Stimulated activated naive CD8-positive, alpha-beta T cell treated with anti-CD3 and anti-CD28 coated beads, Interleukin-15, amount 100 ng/mL, for 72 hours (primary cell): ENCODE results near the gene MRPS33.
"Not testable (repeated sequence)": the region's sequence is repeated elsewhere in the genome, so short reads cannot be mapped to it uniquely, and the experiment has no call there.

Experiments
- ATAC-seq: fragments of 150-1000 bp; cut with Tn5 transposase; 2 replicates; pipeline ENCODE4 v1.10.0; 2021; ENCODE audit warnings: mild to moderate bottlenecking, moderate library complexity
- DNase-seq, 2 donors: peaks; one replicate each; pipeline ENCODE4 v3.0.0; 2021 to 2022
- H3K27ac Mint-ChIP-seq, 2 donors: one replicate each; pipeline ENCODE4 v1.8.0; 2022; ENCODE audit warnings: mild to moderate bottlenecking in 2 of 2, mixed read lengths in 2 of 2, moderate library complexity in 2 of 2
- H3K27me3 Mint-ChIP-seq: one replicate; pipeline ENCODE4 v1.8.0; 2022; ENCODE audit warnings: mixed read lengths
- H3K4me1 Mint-ChIP-seq: one replicate; pipeline ENCODE4 v1.8.0; 2022; ENCODE audit warnings: mild to moderate bottlenecking, mixed read lengths
- H3K4me3 Mint-ChIP-seq, 2 donors: one replicate each; pipeline ENCODE4 v1.8.0; 2022; ENCODE audit warnings: mild to moderate bottlenecking in 2 of 2, mixed read lengths in 2 of 2, moderate library complexity in 1 of 2
- H3K9me3 Mint-ChIP-seq, 2 donors: one replicate each; pipeline ENCODE4 v1.8.0; 2022; ENCODE audit warnings: mixed read lengths in 2 of 2

MRPS33 gene

DNA sequence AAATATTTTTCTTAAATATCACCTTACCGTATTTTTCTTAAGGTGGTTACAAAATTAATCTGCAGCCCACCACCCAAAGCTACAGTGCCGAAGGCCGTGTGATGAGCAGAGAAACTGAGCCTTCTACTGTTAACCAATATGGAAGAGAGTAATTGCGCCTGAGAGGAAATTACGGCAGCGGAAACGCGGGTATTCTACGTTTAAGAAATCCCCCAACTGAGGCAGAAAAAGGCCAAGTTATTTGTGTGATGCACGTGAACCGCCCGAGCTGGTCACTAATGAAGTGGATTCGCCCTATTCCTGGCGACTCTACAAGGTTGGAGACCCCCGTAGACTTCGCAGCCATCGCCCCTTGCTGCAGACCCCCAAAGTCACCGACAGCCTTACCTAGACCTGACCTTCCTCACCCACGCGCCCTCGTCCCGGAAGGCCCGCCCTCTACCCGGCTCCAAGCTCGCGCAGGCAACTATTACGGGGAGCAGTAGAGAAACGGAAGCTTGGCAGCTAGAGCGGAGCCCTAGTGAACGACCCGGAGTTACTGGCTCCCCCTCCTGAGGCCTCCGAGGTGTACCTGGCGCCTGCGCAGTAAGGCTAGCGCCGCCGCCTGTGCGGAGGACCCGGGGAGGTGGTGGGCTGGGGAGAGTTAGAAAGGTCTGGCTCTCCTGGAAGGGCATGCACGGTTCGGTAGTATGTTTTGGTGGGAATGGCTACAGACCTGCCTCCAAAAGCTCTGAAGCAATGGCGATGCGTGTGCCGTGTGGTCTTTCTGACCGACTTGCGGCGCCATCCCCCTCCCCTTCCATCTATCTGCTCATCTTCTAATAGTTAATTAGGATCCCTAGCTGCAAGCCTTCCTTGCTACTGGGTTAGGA, at the start of gene MRPS33:
Gene MRPS33 (minus strand): TSS at position 429 of the 872 bp plus-strand sequence. CDS start 4,319 bp downstream, outside the sequence.
- Mint-ChIP-seq H3K27ac (peak within 1 kb of the TSS; percentile 98 to 99), H3K4me3 (peak within 1 kb of the TSS; percentile 90), H3K4me1 (peaks cover 37% of the 10 kb centered on the region), H3K27me3 (no peaks in the 10 kb centered on the region), H3K9me3 (peaks cover 0 to 9% of the 10 kb centered on the region in 2 donors)
- peak; percentile 93 to 96 for DNase-seq
- ATAC-seq: peak; percentile 99

DNA sequence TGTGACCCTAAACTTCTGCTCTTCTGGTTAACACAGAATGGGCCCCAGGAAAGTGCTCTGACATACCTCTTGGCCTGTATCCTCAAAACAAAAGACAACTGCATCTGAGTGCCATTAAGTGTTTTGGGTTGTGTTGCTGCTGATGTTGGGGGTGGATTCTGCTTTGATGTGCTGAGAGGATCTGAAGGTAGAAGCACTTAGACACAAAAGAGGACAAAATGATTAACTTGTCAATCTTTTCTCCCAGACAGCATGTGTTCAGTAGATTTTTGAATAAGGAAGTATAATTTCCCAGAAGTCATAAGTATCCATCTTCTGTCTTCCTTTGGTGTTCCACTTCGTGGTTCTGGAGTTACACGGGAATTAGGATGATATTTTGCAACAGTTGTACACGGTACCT, 43.0 kb upstream of the MRPS33 start:
- Mint-ChIP-seq H3K27me3 (no peaks in the 10 kb centered on the region), H3K4me3 (no peak overlapping the region), H3K27ac (no peak overlapping the region), H3K9me3 (peaks cover 0 to 7% of the 10 kb centered on the region in 2 donors), H3K4me1 (peaks cover 13% of the 10 kb centered on the region)
- DNase-seq (no peak), ATAC-seq (no peak)

DNA sequence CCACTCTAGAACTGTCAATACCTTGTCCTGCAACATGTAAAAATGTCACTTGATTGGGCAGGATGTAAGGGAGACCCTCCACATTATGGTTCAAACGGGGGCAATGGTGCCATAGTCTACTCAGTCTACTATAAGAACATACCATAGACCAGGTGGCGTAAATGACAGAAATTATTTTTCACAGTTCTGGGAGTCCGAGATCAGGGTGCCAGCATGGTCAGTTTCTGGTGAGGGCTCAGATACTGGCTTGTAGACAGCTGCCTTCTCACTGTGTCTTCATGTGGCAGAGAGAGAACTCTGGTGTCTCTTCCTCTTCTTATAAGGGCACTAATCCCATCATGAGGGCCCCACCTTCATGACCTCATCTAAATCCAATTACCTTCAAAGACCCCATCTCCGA, 40.4 kb upstream of the MRPS33 start:
- peaks cover 10% of the 10 kb centered on the region for H3K27me3 Mint-ChIP-seq
- H3K4me1 Mint-ChIP-seq: peaks cover 17% of the 10 kb centered on the region
- H3K9me3 Mint-ChIP-seq: peaks cover 0 to 7% of the 10 kb centered on the region in 2 donors
- no peak overlapping the region for H3K27ac Mint-ChIP-seq
- DNase-seq (no peak), ATAC-seq (no peak)
- H3K4me3 Mint-ChIP-seq: no peak overlapping the region

DNA sequence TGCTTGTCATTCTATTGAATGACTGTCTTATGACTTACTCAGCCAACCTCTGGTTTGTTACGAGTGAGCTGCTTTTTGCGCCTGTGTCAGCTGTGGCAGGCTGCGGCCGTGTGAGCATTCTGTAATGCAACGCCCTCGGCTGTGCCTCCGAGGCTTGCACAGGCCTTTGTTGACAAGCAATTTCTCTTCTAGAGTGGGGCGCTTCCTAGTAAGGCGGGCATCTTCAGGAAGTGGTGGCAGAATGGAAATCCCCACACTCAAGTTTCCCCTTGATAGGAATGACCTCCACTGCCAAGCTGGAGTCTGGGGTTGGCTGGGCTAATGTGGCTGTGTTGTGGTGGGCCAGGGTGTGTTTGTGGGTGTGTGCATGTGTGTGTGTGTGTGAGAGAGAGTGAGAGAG, 38.9 kb upstream of the MRPS33 start:
- ATAC-seq: peak; percentile 97
- Mint-ChIP-seq H3K27me3 (peaks cover 24% of the 10 kb centered on the region), H3K4me3 (peak overlapping the region; percentile 44 to 49), H3K4me1 (peaks cover 17% of the 10 kb centered on the region), H3K27ac (peak overlapping the region in 1 of 2 donors; percentile 24), H3K9me3 (peaks cover 0 to 7% of the 10 kb centered on the region in 2 donors)
- peak; percentile 37 to 82 for DNase-seq

DNA sequence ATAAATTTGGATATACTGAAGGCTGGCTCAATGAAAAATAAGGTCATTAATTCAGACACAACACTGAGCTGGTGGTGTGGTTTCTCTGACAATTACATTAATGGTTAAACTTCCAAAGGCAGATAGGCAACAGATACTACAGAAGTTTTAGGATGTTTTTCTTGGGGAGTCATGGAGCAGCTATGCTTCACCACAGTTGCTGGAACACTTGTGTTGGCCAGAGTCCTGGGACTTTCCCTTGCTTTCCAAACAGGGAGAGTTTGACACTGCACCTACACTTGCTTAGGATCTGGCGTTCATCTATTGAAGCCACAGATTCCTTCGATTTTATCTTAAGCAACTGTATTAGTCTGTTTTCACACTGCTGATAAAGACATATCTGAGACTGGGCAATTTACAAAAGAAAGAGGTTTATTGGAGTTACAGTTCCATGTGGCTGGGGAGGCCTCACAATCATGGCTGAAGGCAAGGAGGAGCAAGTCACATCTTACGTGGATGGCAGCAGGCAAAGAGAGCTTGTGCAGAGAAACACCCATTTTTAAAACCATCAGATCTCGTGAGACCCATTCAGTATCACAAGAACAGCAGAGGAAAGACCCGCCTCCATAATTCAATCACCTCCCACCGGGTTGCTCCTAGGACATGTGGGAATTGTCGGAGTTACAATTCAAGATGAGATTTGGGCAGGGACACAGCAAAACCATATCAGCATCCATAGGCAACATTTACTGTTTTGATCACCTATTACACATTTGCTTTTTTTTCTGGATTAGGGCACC, 31.3 kb upstream of the MRPS33 start:
- no peak overlapping the region for H3K4me3 Mint-ChIP-seq
- DNase-seq (no peak), ATAC-seq (no peak)
- peaks cover 46% of the 10 kb centered on the region for H3K27me3 Mint-ChIP-seq
- no peaks in the 10 kb centered on the region for H3K9me3 Mint-ChIP-seq
- H3K27ac Mint-ChIP-seq: no peak overlapping the region
- H3K4me1 Mint-ChIP-seq: no peaks in the 10 kb centered on the region

DNA sequence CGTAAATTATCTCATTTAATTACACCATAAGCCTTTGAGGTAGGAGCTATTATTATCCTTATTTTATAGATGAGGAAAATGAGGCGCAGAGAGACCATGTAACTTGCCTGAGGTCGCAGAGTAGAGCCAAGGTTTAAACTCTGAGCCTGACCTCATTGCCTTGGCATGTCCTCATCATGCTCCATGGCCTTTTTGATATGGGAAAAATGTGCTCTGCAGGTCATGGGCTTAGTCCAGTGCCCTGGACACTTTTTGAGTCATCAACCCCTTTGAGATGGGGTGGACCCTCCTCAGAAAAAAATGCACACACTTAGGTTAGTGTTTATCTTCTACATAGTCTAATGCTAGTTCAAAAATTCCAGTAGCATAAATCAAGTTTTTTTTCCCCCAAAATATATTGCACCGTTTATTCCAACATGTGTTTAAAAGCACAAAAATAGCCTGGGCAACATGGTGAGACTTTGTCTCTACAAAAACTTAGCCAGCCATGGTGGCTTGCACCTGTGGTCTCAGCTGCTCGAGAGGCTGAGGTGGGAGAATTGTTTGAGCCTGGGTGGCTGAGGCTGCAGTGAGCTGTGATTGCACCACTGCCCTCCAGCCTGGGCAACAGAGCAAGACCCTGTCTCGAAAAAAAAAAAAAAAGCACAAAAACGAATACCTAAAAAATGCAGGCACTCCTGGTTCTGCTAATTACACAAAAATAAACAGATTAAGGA, 30.5 kb upstream of the MRPS33 start:
- Mint-ChIP-seq H3K9me3 (no peaks in the 10 kb centered on the region), H3K4me3 (no peak overlapping the region), H3K27ac (no peak overlapping the region), H3K27me3 (peaks cover 40% of the 10 kb centered on the region), H3K4me1 (no peaks in the 10 kb centered on the region)
- DNase-seq (no peak), ATAC-seq (no peak)

DNA sequence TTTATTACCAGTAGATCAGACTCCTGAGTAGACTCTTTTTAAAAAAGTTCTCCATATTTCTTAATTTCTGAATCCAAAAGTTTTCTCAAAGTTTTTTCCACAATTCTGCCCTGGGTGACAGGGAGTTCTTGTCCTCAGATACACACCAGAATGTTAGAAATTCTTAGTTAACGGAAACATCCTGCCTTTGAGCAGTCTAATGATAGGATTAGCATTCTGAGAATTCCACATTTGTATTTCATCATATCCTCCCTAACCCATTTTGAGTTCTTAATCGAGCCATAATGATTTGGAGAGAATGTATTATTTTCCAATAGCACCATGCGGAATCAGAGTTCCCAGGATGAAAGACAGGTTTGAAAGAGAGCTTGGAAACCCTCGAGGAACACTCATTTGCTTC, 28.9 kb upstream of the MRPS33 start:
- Mint-ChIP-seq H3K27me3 (peaks cover 35% of the 10 kb centered on the region), H3K9me3 (no peaks in the 10 kb centered on the region), H3K27ac (no peak overlapping the region), H3K4me1 (no peaks in the 10 kb centered on the region), H3K4me3 (no peak overlapping the region)
- DNase-seq (no peak), ATAC-seq (no peak)

DNA sequence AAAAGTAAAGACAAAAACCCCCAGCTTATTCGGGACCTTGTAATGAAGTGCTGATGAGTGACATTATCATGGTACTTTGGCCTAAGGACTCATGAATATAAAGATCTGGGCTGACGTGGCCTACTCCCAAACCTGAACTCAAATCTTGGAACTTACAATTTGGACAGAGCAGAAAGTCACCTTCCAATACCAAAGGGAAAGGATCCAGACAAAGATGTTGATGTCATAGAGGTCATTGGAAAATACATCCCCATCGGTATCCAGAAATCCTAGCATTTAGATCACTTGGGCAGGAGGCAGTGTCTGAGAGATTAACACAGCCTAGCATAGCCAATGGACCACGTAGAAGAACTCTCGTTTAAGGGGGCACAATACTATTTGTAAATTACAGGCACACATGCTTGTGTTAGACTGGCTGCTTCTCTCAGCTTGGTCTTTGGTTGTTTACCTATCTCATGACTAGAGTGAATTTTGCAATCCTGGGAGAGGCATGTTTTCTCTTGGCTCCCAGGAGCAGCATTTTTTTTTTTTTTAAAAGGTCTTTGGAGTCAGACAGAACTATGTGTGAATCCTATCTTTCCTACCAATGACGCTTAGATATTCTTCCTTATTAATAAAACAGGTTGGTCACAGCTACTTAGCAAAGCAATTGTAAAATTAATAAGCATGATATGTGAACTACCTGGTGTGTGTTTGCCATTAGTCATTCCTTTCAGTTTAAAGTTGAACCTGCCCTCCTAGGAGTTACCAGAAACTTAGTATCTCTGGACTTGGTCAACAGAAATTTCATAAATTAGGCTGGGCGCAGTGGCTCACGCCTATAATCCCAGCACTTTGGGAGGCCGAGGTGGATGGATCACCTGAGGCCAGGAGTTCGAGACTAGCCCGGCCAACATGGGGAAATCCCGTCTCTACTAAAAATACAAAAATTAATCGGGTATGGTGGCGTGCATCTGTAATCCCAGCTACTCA, 27.8 kb upstream of the MRPS33 start:
- H3K27ac Mint-ChIP-seq: no peak overlapping the region

DNA sequence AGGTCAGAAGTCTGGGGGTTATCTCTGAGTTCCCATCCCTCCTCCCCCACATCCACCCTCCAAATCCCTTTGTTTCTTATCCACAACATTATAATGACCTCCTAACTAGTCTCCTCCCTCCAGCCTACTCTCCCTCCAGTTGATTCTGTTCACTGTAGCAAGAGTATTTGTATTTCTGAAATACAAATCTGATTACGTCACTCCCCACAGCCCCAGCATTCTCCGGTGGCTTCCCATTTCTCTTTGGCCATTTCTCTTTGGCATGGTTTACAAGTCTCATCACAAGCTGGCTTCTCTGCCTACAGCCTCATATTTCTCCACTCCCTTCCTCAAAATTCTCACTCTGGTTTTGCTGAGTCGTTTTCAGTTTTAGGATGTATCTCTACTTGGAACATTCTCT, 24.6 kb upstream of the MRPS33 start:
- Mint-ChIP-seq H3K4me1 (no peaks in the 10 kb centered on the region), H3K27me3 (peaks cover 23% of the 10 kb centered on the region), H3K27ac (no peak overlapping the region), H3K9me3 (no peaks in the 10 kb centered on the region), H3K4me3 (no peak overlapping the region)
- DNase-seq (no peak), ATAC-seq (no peak)

More for the DNA sequence above, 27.8 kb upstream of the MRPS33 start:
- peaks cover 28% of the 10 kb centered on the region for H3K27me3 Mint-ChIP-seq
- no peaks in the 10 kb centered on the region for H3K9me3 Mint-ChIP-seq
- no peak for DNase-seq
- no peak for ATAC-seq
- H3K4me1 Mint-ChIP-seq: no peaks in the 10 kb centered on the region
- H3K4me3 Mint-ChIP-seq: no peak overlapping the region

DNA sequence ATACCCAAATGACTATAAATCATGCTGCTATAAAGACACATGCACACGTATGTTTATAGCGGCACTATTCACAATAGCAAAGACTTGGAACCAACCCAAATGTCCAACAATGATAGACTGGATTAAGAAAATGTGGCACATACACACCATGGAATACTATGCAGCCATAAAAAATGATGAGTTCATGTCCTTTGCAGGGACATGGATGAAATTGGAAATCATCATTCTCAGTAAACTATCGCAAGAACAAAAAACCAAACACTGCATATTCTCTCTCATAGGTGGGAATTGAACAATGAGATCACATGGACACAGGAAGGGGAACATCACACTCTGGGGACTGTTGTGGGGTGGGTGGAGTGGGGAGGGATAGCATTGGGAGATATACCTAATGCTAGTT, 23.3 kb upstream of the MRPS33 start:
- not testable (repeated sequence) for DNase-seq, H3K27ac Mint-ChIP-seq, ATAC-seq, H3K9me3 Mint-ChIP-seq, H3K4me1 Mint-ChIP-seq, H3K4me3 Mint-ChIP-seq
- H3K27me3 Mint-ChIP-seq: peaks cover 29% of the 10 kb centered on the region

DNA sequence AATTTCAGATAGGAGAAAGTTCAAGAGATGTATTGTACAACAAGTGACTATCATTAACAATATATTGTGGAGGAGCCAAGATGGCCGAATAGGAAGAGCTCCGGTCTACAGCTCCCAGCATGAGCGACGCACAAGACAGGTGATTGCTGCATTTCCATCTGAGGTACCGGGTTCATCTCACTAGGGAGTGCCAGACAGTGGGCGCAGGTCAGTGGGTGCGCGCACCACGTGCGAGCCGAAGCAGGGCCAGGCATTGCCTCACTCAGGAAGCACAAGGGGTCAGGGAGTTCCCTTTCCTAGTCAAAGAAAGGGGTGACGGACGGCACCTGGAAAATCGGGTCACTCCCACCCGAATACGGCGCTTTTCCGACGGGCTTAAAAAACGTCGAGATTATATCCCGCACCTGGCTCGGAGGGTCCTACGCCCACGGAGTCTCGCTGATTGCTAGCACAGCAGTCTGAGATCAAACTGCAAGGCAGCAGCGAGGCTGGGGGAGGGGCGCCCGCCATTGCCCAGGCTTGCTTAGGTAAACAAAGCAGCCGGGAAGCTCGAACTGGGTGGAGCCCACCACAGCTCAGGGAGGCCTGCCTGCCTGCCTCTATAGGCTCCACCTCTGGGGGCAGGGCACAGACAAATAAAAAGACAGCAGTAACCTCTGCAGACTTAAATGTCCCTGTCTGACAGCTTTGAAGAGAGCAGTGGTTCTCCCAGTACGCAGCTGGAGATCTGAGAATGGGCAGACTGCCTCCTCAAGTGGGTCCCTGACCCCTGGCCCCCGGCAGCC, 18.0 kb upstream of the MRPS33 start:
- not testable (repeated sequence) for H3K4me3 Mint-ChIP-seq, ATAC-seq, H3K4me1 Mint-ChIP-seq, H3K9me3 Mint-ChIP-seq, H3K27ac Mint-ChIP-seq, DNase-seq
- peaks cover 51% of the 10 kb centered on the region for H3K27me3 Mint-ChIP-seq

DNA sequence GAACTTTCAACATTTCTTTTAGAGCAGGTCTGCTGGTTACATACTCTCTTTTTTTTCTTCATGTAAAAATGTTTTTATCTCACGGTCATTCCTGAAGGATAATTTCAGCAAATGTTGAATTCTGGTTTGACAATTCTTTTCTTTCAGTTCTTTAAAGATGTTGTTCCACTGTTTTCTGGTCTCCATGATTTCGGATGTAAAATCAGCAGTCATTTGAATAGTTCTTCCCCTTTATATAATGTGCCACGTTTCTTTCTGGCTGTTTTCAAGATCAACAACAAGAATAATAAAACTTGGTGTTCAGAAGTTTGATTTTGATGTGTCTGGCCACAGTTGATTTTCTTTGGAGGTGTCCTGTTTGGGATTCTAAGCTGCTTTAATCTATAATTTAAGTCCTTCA, 14.0 kb upstream of the MRPS33 start:
- no peak overlapping the region for H3K27ac Mint-ChIP-seq
- H3K4me3 Mint-ChIP-seq: no peak overlapping the region

DNA sequence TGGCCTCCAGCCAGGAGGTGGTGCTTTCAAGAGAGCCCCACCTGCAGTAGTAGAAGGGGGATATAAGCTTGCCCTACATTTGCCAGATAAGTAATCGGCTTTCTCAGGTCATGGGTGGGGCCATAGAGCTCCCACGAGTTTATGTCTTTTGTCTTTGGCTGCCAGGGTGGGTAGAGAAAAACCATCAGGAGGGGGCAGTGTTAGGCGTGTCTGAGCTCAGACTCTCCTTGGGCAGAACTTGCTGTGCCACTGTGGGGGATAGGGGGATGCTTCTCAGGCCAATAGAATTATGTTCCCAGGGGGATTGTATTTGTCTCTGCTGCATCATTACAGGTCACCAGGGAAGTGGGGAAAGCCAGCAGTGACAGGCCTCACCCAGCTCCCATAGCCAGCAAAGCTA, 12.3 kb upstream of the MRPS33 start:
- Mint-ChIP-seq H3K4me3 (no peak overlapping the region), H3K4me1 (peaks cover 14% of the 10 kb centered on the region), H3K27ac (no peak overlapping the region), H3K27me3 (peaks cover 34% of the 10 kb centered on the region), H3K9me3 (peaks cover 13 to 30% of the 10 kb centered on the region in 2 donors)
- no peak for ATAC-seq
- no peak for DNase-seq

More for the DNA sequence above, 14.0 kb upstream of the MRPS33 start:
- DNase-seq (no peak), ATAC-seq (no peak)
- Mint-ChIP-seq H3K9me3 (peaks cover 13 to 22% of the 10 kb centered on the region in 2 donors), H3K27me3 (peaks cover 32% of the 10 kb centered on the region), H3K4me1 (peaks cover 5% of the 10 kb centered on the region)

DNA sequence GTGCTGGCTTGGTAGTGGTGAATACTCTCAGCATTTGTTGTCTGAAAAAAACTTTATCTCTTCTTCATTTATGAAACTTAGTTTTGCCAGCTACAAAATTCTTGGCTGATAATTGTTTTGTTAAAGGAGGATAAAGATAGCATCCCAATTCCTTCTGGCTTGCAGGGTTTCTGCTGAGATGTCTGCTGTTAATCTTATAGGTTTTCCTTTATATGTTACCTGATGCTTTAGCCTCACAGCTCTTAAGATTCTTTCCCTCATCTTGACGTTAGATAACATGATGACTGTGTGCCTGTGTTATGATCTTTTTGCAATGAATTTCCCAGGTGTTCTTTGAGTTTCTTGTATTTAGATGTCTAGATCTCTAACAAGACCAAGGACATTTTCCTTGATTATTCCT, 9.9 kb upstream of the MRPS33 start:
- ATAC-seq: no peak
- Mint-ChIP-seq H3K27ac (no peak overlapping the region), H3K4me1 (peaks cover 14% of the 10 kb centered on the region), H3K9me3 (peaks cover 13 to 30% of the 10 kb centered on the region in 2 donors), H3K27me3 (peaks cover 13% of the 10 kb centered on the region), H3K4me3 (no peak overlapping the region)
- no peak for DNase-seq
